SH-SY5Y (cell line): ENCODE results near the gene HSD3B1.

ENCODE experiments used
- GATA2 ChIP-seq: IDR thresholded peaks from 2 replicates; pipeline ENCODE4 v1.6.1; 2011; ENCODE audit warnings: mild to moderate bottlenecking, low read depth, low read length
- GATA3 ChIP-seq: IDR thresholded peaks from 2 replicates; pipeline ENCODE4 v1.6.1; 2011; ENCODE audit warnings: low read depth, mild to moderate bottlenecking, low read length, moderate library complexity

HSD3B1 gene

GRCh38 chr1:119506941-119507340 lies at the start of gene HSD3B1:
Gene HSD3B1 (plus strand): TSS chr1:119507210. CDS start chr1:119507477, 267 bp downstream.
- TF ChIP-seq GATA3 (no peak), GATA2 (no peak)

GRCh38 chr1:119462964-119463363 lies 44.0 kb upstream of the HSD3B1 start:
- TF ChIP-seq GATA2: no peak

- TF ChIP-seq GATA3 (no peak), GATA2 (no peak)
Observed at GRCh38 chr1:119463569-119463968, 43.4 kb upstream of the HSD3B1 start.

- no peak for TF ChIP-seq GATA2
- no peak for TF ChIP-seq GATA3
Observed at GRCh38 chr1:119466445-119466844, 40.6 kb upstream of the HSD3B1 start.

GRCh38 chr1:119467219-119467618 lies 39.8 kb upstream of the HSD3B1 start:
- no peak for TF ChIP-seq GATA2
- TF ChIP-seq GATA3: no peak

- TF ChIP-seq GATA2 (no peak), GATA3 (no peak)
Observed at GRCh38 chr1:119467857-119468668, 38.9 kb upstream of the HSD3B1 start.

- no peak for TF ChIP-seq GATA2
- no peak for TF ChIP-seq GATA3
Observed at GRCh38 chr1:119469741-119470140, 37.3 kb upstream of the HSD3B1 start.

GRCh38 chr1:119470377-119470776 lies 36.6 kb upstream of the HSD3B1 start:
- no peak for TF ChIP-seq GATA2
- TF ChIP-seq GATA3: no peak

- TF ChIP-seq GATA3 (no peak), GATA2 (no peak)
Observed at GRCh38 chr1:119470958-119471357, 36.1 kb upstream of the HSD3B1 start.

- TF ChIP-seq GATA2 (no peak), GATA3 (no peak)
Observed at GRCh38 chr1:119471566-119471965, 35.4 kb upstream of the HSD3B1 start.

- TF ChIP-seq GATA2 (no peak), GATA3 (no peak)
Observed at GRCh38 chr1:119472080-119472818, 34.8 kb upstream of the HSD3B1 start.

- TF ChIP-seq GATA3 (no peak), GATA2 (no peak)
Observed at GRCh38 chr1:119472819-119473175, 34.2 kb upstream of the HSD3B1 start.

GRCh38 chr1:119475866-119476439 lies 31.1 kb upstream of the HSD3B1 start:
- no peak for TF ChIP-seq GATA2
- TF ChIP-seq GATA3: no peak

- TF ChIP-seq GATA2: no peak
- TF ChIP-seq GATA3: no peak
Observed at GRCh38 chr1:119477710-119478109, 29.3 kb upstream of the HSD3B1 start.

- TF ChIP-seq GATA2 (no peak), GATA3 (no peak)
Observed at GRCh38 chr1:119480175-119480574, 26.8 kb upstream of the HSD3B1 start.
